ENCODE data around the gene APOBEC3H.

Gene APOBEC3H

GRCh38 chr22:39090426-39091064, 6.5 kb upstream of the APOBEC3H start:
- Histone ChIP-seq H3K27me3 (replicated peaks; ENCODE audit: control insufficient read depth, insufficient read depth, low read length) (no peaks in the 10 kb centered on the region), H3K36me3 (ENCODE audit: control insufficient read depth, insufficient read depth, low read length) (peaks cover 7% of the 10 kb centered on the region), H3K4me3 (replicated peaks; ENCODE audit: low read depth, low read length) (no peak overlapping the region)
- TF ChIP-seq, protein P1, sequence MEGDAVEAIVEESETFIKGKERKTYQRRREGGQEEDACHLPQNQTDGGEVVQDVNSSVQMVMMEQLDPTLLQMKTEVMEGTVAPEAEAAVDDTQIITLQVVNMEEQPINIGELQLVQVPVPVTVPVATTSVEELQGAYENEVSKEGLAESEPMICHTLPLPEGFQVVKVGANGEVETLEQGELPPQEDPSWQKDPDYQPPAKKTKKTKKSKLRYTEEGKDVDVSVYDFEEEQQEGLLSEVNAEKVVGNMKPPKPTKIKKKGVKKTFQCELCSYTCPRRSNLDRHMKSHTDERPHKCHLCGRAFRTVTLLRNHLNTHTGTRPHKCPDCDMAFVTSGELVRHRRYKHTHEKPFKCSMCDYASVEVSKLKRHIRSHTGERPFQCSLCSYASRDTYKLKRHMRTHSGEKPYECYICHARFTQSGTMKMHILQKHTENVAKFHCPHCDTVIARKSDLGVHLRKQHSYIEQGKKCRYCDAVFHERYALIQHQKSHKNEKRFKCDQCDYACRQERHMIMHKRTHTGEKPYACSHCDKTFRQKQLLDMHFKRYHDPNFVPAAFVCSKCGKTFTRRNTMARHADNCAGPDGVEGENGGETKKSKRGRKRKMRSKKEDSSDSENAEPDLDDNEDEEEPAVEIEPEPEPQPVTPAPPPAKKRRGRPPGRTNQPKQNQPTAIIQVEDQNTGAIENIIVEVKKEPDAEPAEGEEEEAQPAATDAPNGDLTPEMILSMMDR (IDR thresholded peaks at IDR 0.05; ENCODE audit: insufficient read depth, low read length, poor library complexity, severe bottlenecking): no peak
- DNase-seq (ENCODE audit: extremely low read depth, insufficient read length): no peak

DNA sequence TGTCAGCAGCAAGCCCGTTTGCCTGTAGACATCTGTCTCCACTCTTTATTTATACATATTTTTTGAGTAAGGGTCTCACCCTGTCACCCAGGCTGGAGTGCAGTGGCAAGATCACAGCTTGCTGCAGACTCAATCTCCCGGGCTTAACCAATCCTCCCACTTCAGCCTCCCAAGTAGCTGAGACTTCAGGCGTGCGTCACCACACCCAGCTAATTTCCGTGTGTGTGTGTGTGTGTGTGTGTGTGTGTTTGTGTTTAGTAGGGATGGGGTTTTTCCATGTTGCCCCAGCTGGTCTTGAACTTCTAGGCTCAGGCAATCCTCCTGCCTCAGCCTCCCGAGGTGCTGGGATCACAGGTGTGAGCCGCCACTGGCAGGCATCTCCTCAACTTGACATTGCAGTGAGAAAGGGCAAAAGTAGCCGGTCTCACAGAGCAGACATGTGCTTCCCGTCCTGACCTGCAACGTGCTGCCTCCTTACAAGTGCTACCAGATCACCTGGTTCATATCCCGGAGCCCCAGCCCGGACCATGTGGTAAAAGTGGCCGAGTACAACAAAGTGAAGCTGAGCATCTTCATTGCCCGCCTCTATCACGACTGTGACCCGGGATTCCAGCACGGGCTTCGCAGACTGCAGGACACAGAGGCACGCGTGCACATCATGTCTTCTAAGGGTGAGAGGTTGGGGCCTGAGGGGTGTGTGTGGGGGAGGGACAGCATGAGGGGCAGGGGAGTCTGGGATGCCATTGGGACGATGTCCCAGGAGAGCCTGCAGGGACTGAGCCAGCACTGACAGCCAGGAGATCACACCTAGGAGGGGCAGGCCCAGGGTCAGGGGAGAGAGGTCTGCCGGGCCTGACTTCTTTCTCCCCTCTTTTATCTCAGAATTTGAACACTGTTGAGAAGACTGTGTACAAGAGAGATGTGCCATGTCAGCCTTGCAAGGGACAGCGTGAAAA, 5.6 kb upstream of the APOBEC3H start:
- H3K36me3 ChIP-seq (ENCODE audit: control insufficient read depth, insufficient read depth, low read length): peaks cover 4% of the 10 kb centered on the region
- no peak for DNase-seq (ENCODE audit: extremely low read depth, insufficient read length)
- TF ChIP-seq, protein P1 (IDR thresholded peaks at IDR 0.05; ENCODE audit: insufficient read depth, low read length, poor library complexity, severe bottlenecking): no peak
- H3K27me3 ChIP-seq (replicated peaks; ENCODE audit: control insufficient read depth, insufficient read depth, low read length): no peaks in the 10 kb centered on the region
- H3K4me3 ChIP-seq (replicated peaks; ENCODE audit: low read depth, low read length): no peak overlapping the region

- no peak for DNase-seq (ENCODE audit: extremely low read depth, insufficient read length)
- H3K36me3 ChIP-seq (ENCODE audit: control insufficient read depth, insufficient read depth, low read length): no peaks in the 10 kb centered on the region; the same call in 1 of the 2 replicates
- H3K27me3 ChIP-seq (replicated peaks; ENCODE audit: control insufficient read depth, insufficient read depth, low read length): no peaks in the 10 kb centered on the region
- no peak overlapping the region for H3K4me3 ChIP-seq (replicated peaks; ENCODE audit: low read depth, low read length)
- TF ChIP-seq, protein P1 (IDR thresholded peaks at IDR 0.05; ENCODE audit: insufficient read depth, low read length, poor library complexity, severe bottlenecking): no peak
These were observed 4.8 kb upstream of the APOBEC3H start for GRCh38 chr22:39092111-39092862.

DNA sequence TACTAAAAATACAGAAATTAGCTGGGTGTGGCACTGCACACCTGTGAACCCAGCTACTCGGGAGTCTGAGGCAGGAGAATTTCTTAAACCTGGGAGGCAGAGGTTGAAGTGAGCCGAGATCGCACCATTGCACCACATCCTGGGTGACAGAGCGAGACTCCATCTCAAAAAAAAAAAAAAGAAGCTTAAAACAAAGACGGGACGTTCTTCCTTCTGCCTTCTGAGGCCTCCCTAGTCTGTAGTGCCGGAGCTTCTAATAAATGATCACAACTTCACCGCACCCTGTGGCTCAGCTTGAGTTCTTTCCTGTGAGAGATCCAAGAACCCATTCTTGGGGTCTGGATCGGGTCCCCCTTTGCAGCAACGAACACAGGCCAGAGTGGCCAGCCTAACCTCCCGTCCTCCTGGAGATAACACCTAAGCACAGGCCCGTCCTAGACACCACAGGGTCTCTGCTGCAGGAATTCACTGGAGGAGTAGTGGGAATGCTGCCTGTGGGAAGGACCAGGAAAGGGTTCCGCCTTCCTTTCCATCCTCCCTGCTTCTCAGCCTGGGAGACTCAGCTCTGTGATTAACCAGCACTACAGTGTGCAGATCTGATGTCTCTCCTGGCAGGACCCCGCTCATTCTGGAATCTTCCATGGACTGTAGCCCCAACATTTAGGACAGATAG, 2.2 kb upstream of the APOBEC3H start:
- H3K4me3 ChIP-seq (replicated peaks; ENCODE audit: low read depth, low read length): no peak overlapping the region
- H3K36me3 ChIP-seq (ENCODE audit: control insufficient read depth, insufficient read depth, low read length): no peaks in the 10 kb centered on the region
- no peak for DNase-seq (ENCODE audit: extremely low read depth, insufficient read length)
- H3K27me3 ChIP-seq (replicated peaks; ENCODE audit: control insufficient read depth, insufficient read depth, low read length): no peaks in the 10 kb centered on the region
- TF ChIP-seq, protein P1 (IDR thresholded peaks at IDR 0.05; ENCODE audit: insufficient read depth, low read length, poor library complexity, severe bottlenecking): no peak

- Histone ChIP-seq H3K4me3 (replicated peaks; ENCODE audit: low read depth, low read length) (no peak overlapping the region), H3K36me3 (ENCODE audit: control insufficient read depth, insufficient read depth, low read length) (no peaks in the 10 kb centered on the region), H3K27me3 (replicated peaks; ENCODE audit: control insufficient read depth, insufficient read depth, low read length) (no peaks in the 10 kb centered on the region)
- TF ChIP-seq, protein P1 (IDR thresholded peaks at IDR 0.05; ENCODE audit: insufficient read depth, low read length, poor library complexity, severe bottlenecking): no peak
- DNase-seq (ENCODE audit: extremely low read depth, insufficient read length): no peak
These were observed 1.1 kb upstream of the APOBEC3H start for GRCh38 chr22:39095971-39096370.
